Upper lobe of right lung (tissue), 1 donor: ENCODE measurements around the gene ATP1A1. TPM values are rescaled to one million over a fixed set of nuclear protein-coding genes. Genes with fewer than 3 reads are reported as not detected.

Source experiments
- ATAC-seq: fragments of 200-7000 bp; cut with Tn5 transposase; one replicate; pipeline ENCODE4 v1.9.1; 2020; ENCODE audit warnings: mild to moderate bottlenecking, moderate library complexity
- DNase-seq: peaks from one replicate; pipeline ENCODE4 v3.0.0-alpha.2; 2020
- H3K27ac ChIP-seq: fragments of 200-600 bp; one replicate; pipeline ENCODE4 v1.8.0; 2022
- H3K27me3 ChIP-seq: fragments of 200-600 bp; one replicate; pipeline ENCODE4 v1.8.0; 2022; ENCODE audit warnings: mild to moderate bottlenecking
- H3K36me3 ChIP-seq: fragments of 200-600 bp; one replicate; pipeline ENCODE4 v1.8.0; 2022
- H3K4me1 ChIP-seq: fragments of 200-600 bp; one replicate; pipeline ENCODE4 v1.8.0; 2022
- H3K4me3 ChIP-seq: fragments of 200-600 bp; one replicate; pipeline ENCODE4 v1.8.0; 2022; ENCODE audit warnings: mild to moderate bottlenecking
- H3K9me3 ChIP-seq: fragments of 200-600 bp; one replicate; pipeline ENCODE4 v1.8.0; 2022
- CTCF ChIP-seq: fragments of 200-600 bp; IDR thresholded peaks from one replicate; pipeline ENCODE4 v1.8.0; 2022; ENCODE audit warnings: antibody characterized with exemption
- intact Hi-C: fragments of 100-400 bp; cut with DNase I; formaldehyde crosslinking; loops from one replicate; pipeline ENCODE4 v1.11.0; 2022
- total RNA-seq: library from RNA; stranded (reverse); fragmentation: NEBNext Ultra II Directional; extraction: Animal tissue kit (Norgen Biotek cat#: 25700); gene quantifications from one replicate; pipeline ENCODE4 v1.2.1, GENCODE V29; 2021
- donor health status: DM: no; HTN: yes; CAD: no; lungs with severe emphysema.

ATP1A1 gene
- total RNA-seq, 1 donor from 2014 or later, result 628 TPM

GRCh38 chr1:116380499-116381242 lies 7.6 kb downstream of the ATP1A1 start:
- Histone ChIP-seq H3K27me3 (no peaks in the 10 kb centered on the region), H3K4me1 (peaks cover 83% of the 10 kb centered on the region), H3K4me3 (no peak overlapping the region), H3K36me3 (peaks cover 22% of the 10 kb centered on the region), H3K27ac (no peak overlapping the region), H3K9me3 (no peaks in the 10 kb centered on the region)
- TF ChIP-seq CTCF, result no peak
- intact Hi-C loops, result no loop called here
- ATAC-seq, result no peak
- DNase-seq, result no peak

- Histone ChIP-seq H3K27me3 (no peaks in the 10 kb centered on the region), H3K4me1 (peaks cover 70% of the 10 kb centered on the region), H3K9me3 (no peaks in the 10 kb centered on the region), H3K27ac (peak overlapping the region; percentile 9), H3K36me3 (peaks cover 39% of the 10 kb centered on the region), H3K4me3 (peak overlapping the region; percentile 8)
- intact Hi-C loops, result no loop called here
- no peak for ATAC-seq
- no peak for DNase-seq
- TF ChIP-seq CTCF, result no peak
Measured at GRCh38 chr1:116382321-116382720, 9.3 kb downstream of the ATP1A1 start.

GRCh38 chr1:116382857-116383483 lies 9.9 kb downstream of the ATP1A1 start:
- DNase-seq, result no peak
- intact Hi-C loops, result no loop called here
- Histone ChIP-seq H3K27ac (peak overlapping the region; percentile 9), H3K9me3 (no peaks in the 10 kb centered on the region), H3K4me3 (peak overlapping the region; percentile 8), H3K27me3 (no peaks in the 10 kb centered on the region), H3K4me1 (peaks cover 70% of the 10 kb centered on the region), H3K36me3 (peaks cover 45% of the 10 kb centered on the region)
- ATAC-seq, result no peak
- no peak for TF ChIP-seq CTCF

GRCh38 chr1:116386042-116386441 lies 13.0 kb downstream of the ATP1A1 start:
- H3K4me3 ChIP-seq, result no peak overlapping the region
- intact Hi-C loops, result no loop called here
- DNase-seq (no peak), ATAC-seq (peak; percentile 81)
- peaks cover 76% of the 10 kb centered on the region for H3K36me3 ChIP-seq
- peaks cover 50% of the 10 kb centered on the region for H3K4me1 ChIP-seq
- no peaks in the 10 kb centered on the region for H3K9me3 ChIP-seq
- H3K27ac ChIP-seq, result peak overlapping the region; percentile 49
- no peaks in the 10 kb centered on the region for H3K27me3 ChIP-seq
- TF ChIP-seq CTCF, result no peak

GRCh38 chr1:116387551-116387950 lies 14.5 kb downstream of the ATP1A1 start:
- no peaks in the 10 kb centered on the region for H3K27me3 ChIP-seq
- no peak for TF ChIP-seq CTCF
- H3K9me3 ChIP-seq, result no peaks in the 10 kb centered on the region
- DNase-seq (no peak), ATAC-seq (no peak)
- intact Hi-C loops, result no loop called here
- peaks cover 47% of the 10 kb centered on the region for H3K4me1 ChIP-seq
- no peak overlapping the region for H3K27ac ChIP-seq
- peaks cover 91% of the 10 kb centered on the region for H3K36me3 ChIP-seq
- no peak overlapping the region for H3K4me3 ChIP-seq
